ENCODE data around the gene PKLR. TPM values are rescaled to one million over a fixed set of nuclear protein-coding genes. Genes with fewer than 3 reads are reported as not detected.

Gene PKLR
- total and polyA plus RNA-seq, 4 donors, result 10.4 to 56.1 (median 40.6) TPM

DNA sequence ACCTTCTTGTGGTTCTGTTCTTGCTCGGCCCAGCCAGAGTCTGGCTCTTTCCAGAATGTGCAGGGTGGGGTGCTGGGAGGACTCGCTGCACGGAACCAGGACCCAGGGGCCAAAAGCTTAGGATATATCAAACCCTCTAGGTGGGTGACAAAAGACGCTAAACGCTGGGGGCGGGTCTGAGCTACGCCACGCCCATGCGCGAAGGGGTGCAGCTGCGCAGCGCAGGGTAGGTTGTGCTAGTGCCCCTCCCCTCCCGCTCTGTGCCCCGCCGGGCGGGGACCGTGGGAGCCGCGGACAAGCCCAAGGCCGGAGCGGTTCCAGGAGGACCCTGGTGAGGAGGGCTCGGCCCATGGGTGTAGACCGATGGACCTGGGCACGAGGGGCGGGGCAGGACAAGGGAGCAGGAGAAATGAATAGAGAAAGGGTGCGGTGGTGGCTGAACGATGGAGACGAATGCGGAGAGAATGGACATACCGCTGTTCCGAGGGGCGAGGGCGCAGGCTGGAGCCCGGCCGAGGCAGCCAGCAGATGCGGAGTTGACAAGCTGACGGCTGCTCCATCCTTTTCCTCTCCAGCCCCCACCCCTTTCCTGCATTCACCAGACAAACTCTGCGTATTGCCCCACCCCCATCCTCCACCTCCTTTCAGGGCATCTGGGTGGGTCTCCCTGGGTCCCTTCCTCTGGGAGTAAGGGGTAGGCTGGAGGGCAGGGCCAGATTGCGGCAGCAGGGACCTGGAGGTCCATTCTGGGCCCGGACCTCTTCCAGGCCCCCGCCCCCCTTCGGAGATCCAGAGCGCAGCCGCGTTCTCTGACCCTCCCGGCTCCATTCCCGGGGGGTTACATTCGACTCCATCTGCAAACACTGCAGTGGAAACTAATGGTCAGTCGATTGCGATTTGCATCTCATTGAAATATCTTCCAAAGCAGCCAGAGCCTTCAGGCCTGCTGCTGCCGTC, 19.7 kb upstream of the PKLR start, which contains the start of gene RUSC1 (continued):
- no peak for TF ChIP-seq CTCF (IDR thresholded peaks at IDR 0.05; ENCODE audit: low read depth, low read length, missing input control)

DNA sequence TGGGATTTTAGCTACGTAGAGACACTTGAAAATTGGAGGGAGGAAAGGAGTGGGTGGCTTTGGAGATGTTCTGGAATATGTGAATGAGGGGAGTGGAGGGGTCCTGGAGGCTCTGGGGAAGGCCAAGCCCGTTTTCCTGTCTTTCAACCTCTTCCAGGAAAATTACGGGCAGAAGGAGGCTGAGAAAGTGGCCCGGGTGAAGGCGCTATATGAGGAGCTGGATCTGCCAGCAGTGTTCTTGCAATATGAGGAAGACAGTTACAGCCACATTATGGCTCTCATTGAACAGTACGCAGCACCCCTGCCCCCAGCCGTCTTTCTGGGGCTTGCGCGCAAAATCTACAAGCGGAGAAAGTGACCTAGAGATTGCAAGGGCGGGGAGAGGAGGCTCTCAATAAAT, 19.0 kb upstream of the PKLR start:
- Histone ChIP-seq H3K9me3 (ENCODE audit: control insufficient read depth in 4 of 4, low read length in 3 of 4) (no peaks in the 10 kb centered on the region), H3K4me3 (ENCODE audit: low read depth in 1 of 3, low read length in 3 of 3) (no peak overlapping the region), H3K4me1 (ENCODE audit: control insufficient read depth in 4 of 4, insufficient read depth in 4 of 4, low read length in 3 of 4) (peaks cover 2 to 36% (median 23%) of the 10 kb centered on the region in 4 donors), H3K27ac (ENCODE audit: low read depth in 1 of 2, low read length in 2 of 2) (no peak overlapping the region), H3K9ac (ENCODE audit: low read depth in 1 of 2, low read length in 2 of 2) (no peak overlapping the region), H3K27me3 (ENCODE audit: control insufficient read depth in 4 of 4, insufficient read depth in 4 of 4, low read length in 3 of 4) (no peaks in the 10 kb centered on the region), H3K36me3 (ENCODE audit: control insufficient read depth in 4 of 4, insufficient read depth in 3 of 4, low read depth in 1 of 4, low read length in 3 of 4) (peaks cover 0 to 25% (median 15%) of the 10 kb centered on the region in 4 donors)
- WGBS, result 70% methylated on average over 11 of the region's 11 CpGs
- TF ChIP-seq SP1 (IDR thresholded peaks at IDR 0.05), result no peak
- no peak for TF ChIP-seq ATF3 (IDR thresholded peaks at IDR 0.05)
- TF ChIP-seq HNF4A (conservative IDR thresholded peaks at IDR 0.05), result no peak
- no peak for TF ChIP-seq JUND (IDR thresholded peaks at IDR 0.05)
- DNase-seq (ENCODE audit: low spot score), result no peak

DNA sequence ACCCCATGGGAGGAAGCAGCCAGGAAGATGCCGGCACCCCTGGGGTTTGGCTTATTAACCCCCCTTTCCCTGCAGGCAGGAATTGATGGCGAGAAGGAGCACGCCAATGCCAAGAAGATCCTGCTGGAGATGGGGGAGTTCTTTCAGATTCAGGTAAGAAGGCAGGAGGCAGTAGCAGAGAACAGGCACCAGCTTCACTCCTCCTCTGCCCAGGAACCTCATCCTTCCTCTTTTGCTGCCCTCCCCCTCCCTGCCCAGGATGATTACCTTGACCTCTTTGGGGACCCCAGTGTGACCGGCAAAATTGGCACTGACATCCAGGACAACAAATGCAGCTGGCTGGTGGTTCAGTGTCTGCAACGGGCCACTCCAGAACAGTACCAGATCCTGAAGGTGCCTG, 18.3 kb upstream of the PKLR start:
- whole genome bisulfite sequencing, result 79% methylated on average over 5 of the region's 5 CpGs
- peaks cover 2 to 29% (median 18%) of the 10 kb centered on the region in 4 donors for H3K4me1 ChIP-seq (ENCODE audit: control insufficient read depth in 4 of 4, insufficient read depth in 4 of 4, low read length in 3 of 4)
- no peak overlapping the region for H3K4me3 ChIP-seq (ENCODE audit: low read depth in 1 of 3, low read length in 3 of 3)
- H3K27ac ChIP-seq (ENCODE audit: low read depth in 1 of 2, low read length in 2 of 2), result no peak overlapping the region
- TF ChIP-seq GABPA (IDR thresholded peaks at IDR 0.05 in 1 of 2, conservative IDR thresholded peaks at IDR 0.05 in 1 of 2), result no peak
- no peaks in the 10 kb centered on the region for H3K9me3 ChIP-seq (ENCODE audit: control insufficient read depth in 4 of 4, low read length in 3 of 4)
- no peak for DNase-seq (ENCODE audit: low spot score)
- no peaks in the 10 kb centered on the region for H3K27me3 ChIP-seq (ENCODE audit: control insufficient read depth in 4 of 4, insufficient read depth in 4 of 4, low read length in 3 of 4)
- peaks cover 0 to 28% (median 18%) of the 10 kb centered on the region in 4 donors for H3K36me3 ChIP-seq (ENCODE audit: control insufficient read depth in 4 of 4, insufficient read depth in 3 of 4, low read depth in 1 of 4, low read length in 3 of 4)
- no peak overlapping the region for H3K9ac ChIP-seq (ENCODE audit: low read depth in 1 of 2, low read length in 2 of 2)

GRCh38 chr1:155318082-155318481, 16.8 kb upstream of the PKLR start:
- Histone ChIP-seq H3K9me3 (ENCODE audit: control insufficient read depth in 4 of 4, low read length in 3 of 4) (no peaks in the 10 kb centered on the region), H3K27ac (ENCODE audit: low read depth in 1 of 2, low read length in 2 of 2) (no peak overlapping the region), H3K27me3 (ENCODE audit: control insufficient read depth in 4 of 4, insufficient read depth in 4 of 4, low read length in 3 of 4) (no peaks in the 10 kb centered on the region), H3K9ac (ENCODE audit: low read depth in 1 of 2, low read length in 2 of 2) (no peak overlapping the region), H3K4me3 (ENCODE audit: low read depth in 1 of 3, low read length in 3 of 3) (no peak overlapping the region), H3K36me3 (ENCODE audit: control insufficient read depth in 4 of 4, insufficient read depth in 3 of 4, low read depth in 1 of 4, low read length in 3 of 4) (peaks cover 0 to 30% (median 21%) of the 10 kb centered on the region in 4 donors), H3K4me1 (ENCODE audit: control insufficient read depth in 4 of 4, insufficient read depth in 4 of 4, low read length in 3 of 4) (peaks cover 2 to 16% (median 13%) of the 10 kb centered on the region in 4 donors)
- no peak for TF ChIP-seq JUND (IDR thresholded peaks at IDR 0.05)
- WGBS, result 95% methylated on average over 9 of the region's 9 CpGs
- DNase-seq (ENCODE audit: low spot score), result no peak

- Histone ChIP-seq H3K27ac (ENCODE audit: low read depth in 1 of 2, low read length in 2 of 2) (no peak overlapping the region), H3K4me1 (ENCODE audit: control insufficient read depth in 4 of 4, insufficient read depth in 4 of 4, low read length in 3 of 4) (peaks cover 0 to 10% (median 3%) of the 10 kb centered on the region in 4 donors), H3K9ac (ENCODE audit: low read depth in 1 of 2, low read length in 2 of 2) (no peak overlapping the region), H3K36me3 (ENCODE audit: control insufficient read depth in 4 of 4, insufficient read depth in 3 of 4, low read depth in 1 of 4, low read length in 3 of 4) (peaks cover 0 to 36% (median 28%) of the 10 kb centered on the region in 4 donors), H3K9me3 (ENCODE audit: control insufficient read depth in 4 of 4, low read length in 3 of 4) (no peaks in the 10 kb centered on the region), H3K27me3 (ENCODE audit: control insufficient read depth in 4 of 4, insufficient read depth in 4 of 4, low read length in 3 of 4) (no peaks in the 10 kb centered on the region), H3K4me3 (ENCODE audit: low read depth in 1 of 3, low read length in 3 of 3) (no peak overlapping the region)
- TF ChIP-seq MAX (IDR thresholded peaks at IDR 0.05), result no peak
- no peak for DNase-seq (ENCODE audit: low spot score)
- WGBS, result 55% methylated on average over 3 of the region's 3 CpGs
Measured at GRCh38 chr1:155316922-155317321, 15.7 kb upstream of the PKLR start.
